ENCODE results near the gene HGD.

HGD gene

DNA sequence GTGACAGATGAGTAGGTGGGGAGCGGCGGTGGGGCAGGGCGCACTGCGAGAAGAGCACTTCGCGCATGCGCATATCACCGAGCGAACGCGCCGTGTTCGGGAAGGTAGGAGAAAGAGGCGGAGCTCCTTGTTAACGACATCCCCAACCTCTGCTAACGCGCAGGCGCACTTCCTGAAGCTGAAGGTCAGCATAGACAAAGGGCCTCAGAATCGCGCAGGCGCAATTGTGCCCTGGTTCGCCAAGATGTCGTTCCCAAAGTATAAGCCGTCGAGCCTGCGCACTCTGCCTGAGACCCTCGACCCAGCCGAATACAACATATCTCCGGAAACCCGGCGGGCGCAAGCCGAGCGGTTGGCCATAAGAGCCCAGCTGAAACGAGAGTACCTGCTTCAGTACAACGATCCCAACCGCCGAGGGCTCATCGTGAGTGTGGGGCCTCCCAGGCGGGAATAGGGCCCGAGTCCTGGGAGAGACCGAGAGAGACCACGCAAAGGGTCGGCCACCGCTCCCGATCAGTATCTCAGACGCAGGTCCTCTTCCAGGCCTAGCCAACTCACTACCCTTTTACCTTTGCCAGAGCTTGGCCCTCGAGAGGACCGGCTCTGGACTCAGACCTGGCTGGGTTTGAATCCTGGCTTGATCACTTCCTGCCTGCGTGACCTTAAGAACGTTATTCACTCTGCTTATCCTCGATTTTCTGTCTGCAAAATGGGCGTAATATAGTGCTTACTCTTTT, 85.8 kb downstream of the HGD start, which contains the start of gene NDUFB4:
TSS of gene NDUFB4 (plus strand) at position 221 of the 737 bp plus-strand sequence. CDS start at position 245, 24 bp downstream.
- DNase-seq (ENCODE audit: low read depth in 2 of 2, low spot score in 1 of 2), result peak; percentile 89 to 93

DNA sequence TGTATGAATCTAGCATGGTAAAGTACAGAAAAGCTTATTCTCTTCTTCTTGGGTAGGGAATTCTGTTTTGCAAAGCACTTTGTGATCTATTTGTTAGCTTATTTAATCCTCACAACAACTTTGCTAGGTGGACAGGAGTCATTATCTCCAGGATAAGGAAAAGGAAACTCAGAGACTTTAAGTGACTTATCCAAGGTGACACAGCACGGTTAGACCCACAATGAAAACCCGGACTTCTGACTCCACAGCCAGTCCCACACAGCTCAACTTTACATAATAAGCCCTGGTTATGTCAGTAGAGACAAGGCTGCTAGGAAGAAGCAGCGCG, 86.3 kb downstream of the HGD start:
- DNase-seq (ENCODE audit: low read depth in 2 of 2, low spot score in 1 of 2), result no peak

DNA sequence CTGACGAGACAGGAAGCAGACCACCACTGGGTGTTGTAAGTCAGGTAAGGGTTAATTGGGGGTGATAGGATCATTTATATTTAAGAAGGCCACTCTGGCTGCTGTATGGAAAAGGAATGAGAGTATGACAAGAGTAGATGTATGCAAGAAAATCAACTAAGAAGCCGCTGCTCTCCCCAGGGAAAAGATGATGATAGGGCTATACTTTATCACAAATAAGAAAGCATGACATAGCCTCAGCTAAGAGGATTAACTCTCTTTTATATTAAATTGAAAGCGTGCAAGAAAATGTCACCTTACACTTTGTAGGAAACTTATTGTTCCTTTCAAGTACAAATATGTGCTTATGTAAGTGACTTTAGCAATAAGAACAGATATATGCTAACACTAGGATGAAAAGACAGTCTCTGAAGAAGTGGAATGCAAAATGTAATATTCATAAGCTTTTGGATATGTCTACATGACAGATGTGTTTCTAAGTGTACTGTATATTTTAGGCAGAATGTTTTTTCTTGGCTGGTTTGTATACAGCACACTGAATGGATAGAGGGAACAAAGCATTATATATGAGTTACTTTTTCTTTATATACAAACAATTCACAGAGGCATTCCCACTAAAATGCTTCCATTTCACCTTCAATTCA, 94.6 kb downstream of the HGD start:
- DNase-seq (ENCODE audit: low read depth in 2 of 2, low spot score in 1 of 2), result no peak
